HFFc6 (cell line): ENCODE measurements around the gene TMEM141. TPM values are rescaled to one million over a fixed set of nuclear protein-coding genes. Genes with fewer than 3 reads are reported as not detected.

Source experiments
- DNase-seq: peaks from one replicate; pipeline ENCODE4 v3.0.0-alpha.2; 2018
- H3K27ac Mint-ChIP-seq: 2 replicates; pipeline ENCODE4 v1.8.0; 2020; ENCODE audit warnings: mild to moderate bottlenecking, mixed read lengths
- H3K27me3 Mint-ChIP-seq: 2 replicates; pipeline ENCODE4 v1.8.0; 2021; ENCODE audit warnings: mild to moderate bottlenecking, moderate library complexity, mixed read lengths; ENCODE audit not compliant: insufficient read depth
- H3K36me3 Mint-ChIP-seq: 2 replicates; pipeline ENCODE4 v1.8.0; 2021; ENCODE audit warnings: low read depth, mixed read lengths
- H3K4me1 Mint-ChIP-seq: 2 replicates; pipeline ENCODE4 v1.8.0; 2020; ENCODE audit warnings: low read depth, mixed read lengths
- H3K4me3 Mint-ChIP-seq: 2 replicates; pipeline ENCODE4 v1.8.0; 2020; ENCODE audit warnings: mild to moderate bottlenecking, moderate library complexity, mixed read lengths
- H3K9me3 Mint-ChIP-seq: 2 replicates; pipeline ENCODE4 v1.8.0; 2020; ENCODE audit warnings: mild to moderate bottlenecking, mixed read lengths
- total RNA-seq, 6 experiments: library from RNA; stranded (reverse); fragmentation: NEBNext Ultra II Directional; extraction: Animal tissue kit (Norgen Biotek cat#: 25700); gene quantifications; 2 replicates in 1 of 6; 3 replicates in 5 of 6; pipeline ENCODE4 v1.2.3, GENCODE V29; 2021
- TF ChIP-seq, protein P1 (sequence below): fragments of 200-600 bp; sonication (generic); IDR thresholded peaks from 2 replicates; pipeline ENCODE4 v1.5.0; 2021; ENCODE audit warnings: antibody characterized with exemption, mild to moderate bottlenecking

Gene TMEM141
- total RNA-seq, 6 experiments from 2014 or later, result 46.1 to 62.2 (median 52.6) TPM

- no peak overlapping the region for H3K27ac Mint-ChIP-seq
Measured at GRCh38 chr9:136821826-136822544, 30.8 kb downstream of the TMEM141 start.

GRCh38 chr9:136823136-136824046, 32.2 kb downstream of the TMEM141 start:
- TF ChIP-seq, protein P1, sequence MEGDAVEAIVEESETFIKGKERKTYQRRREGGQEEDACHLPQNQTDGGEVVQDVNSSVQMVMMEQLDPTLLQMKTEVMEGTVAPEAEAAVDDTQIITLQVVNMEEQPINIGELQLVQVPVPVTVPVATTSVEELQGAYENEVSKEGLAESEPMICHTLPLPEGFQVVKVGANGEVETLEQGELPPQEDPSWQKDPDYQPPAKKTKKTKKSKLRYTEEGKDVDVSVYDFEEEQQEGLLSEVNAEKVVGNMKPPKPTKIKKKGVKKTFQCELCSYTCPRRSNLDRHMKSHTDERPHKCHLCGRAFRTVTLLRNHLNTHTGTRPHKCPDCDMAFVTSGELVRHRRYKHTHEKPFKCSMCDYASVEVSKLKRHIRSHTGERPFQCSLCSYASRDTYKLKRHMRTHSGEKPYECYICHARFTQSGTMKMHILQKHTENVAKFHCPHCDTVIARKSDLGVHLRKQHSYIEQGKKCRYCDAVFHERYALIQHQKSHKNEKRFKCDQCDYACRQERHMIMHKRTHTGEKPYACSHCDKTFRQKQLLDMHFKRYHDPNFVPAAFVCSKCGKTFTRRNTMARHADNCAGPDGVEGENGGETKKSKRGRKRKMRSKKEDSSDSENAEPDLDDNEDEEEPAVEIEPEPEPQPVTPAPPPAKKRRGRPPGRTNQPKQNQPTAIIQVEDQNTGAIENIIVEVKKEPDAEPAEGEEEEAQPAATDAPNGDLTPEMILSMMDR, result no peak
- H3K9me3 Mint-ChIP-seq, result no peaks in the 10 kb centered on the region
- DNase-seq, result no peak
- H3K27ac Mint-ChIP-seq, result no peak overlapping the region
- peaks cover 7% of the 10 kb centered on the region; the same call in 1 of the 2 replicates for H3K36me3 Mint-ChIP-seq
- H3K4me3 Mint-ChIP-seq, result no peak overlapping the region
- H3K27me3 Mint-ChIP-seq, result no peaks in the 10 kb centered on the region; the same call in 1 of the 2 replicates
- peaks cover 8% of the 10 kb centered on the region for H3K4me1 Mint-ChIP-seq

More at GRCh38 chr9:136821826-136822544, 30.8 kb downstream of the TMEM141 start:
- TF ChIP-seq, protein P1, result no peak
- Mint-ChIP-seq H3K36me3 (peaks cover 9% of the 10 kb centered on the region), H3K4me3 (no peak overlapping the region), H3K4me1 (peaks cover 8% of the 10 kb centered on the region), H3K27me3 (no peaks in the 10 kb centered on the region; the same call in 1 of the 2 replicates), H3K9me3 (no peaks in the 10 kb centered on the region)
- DNase-seq, result no peak

DNA sequence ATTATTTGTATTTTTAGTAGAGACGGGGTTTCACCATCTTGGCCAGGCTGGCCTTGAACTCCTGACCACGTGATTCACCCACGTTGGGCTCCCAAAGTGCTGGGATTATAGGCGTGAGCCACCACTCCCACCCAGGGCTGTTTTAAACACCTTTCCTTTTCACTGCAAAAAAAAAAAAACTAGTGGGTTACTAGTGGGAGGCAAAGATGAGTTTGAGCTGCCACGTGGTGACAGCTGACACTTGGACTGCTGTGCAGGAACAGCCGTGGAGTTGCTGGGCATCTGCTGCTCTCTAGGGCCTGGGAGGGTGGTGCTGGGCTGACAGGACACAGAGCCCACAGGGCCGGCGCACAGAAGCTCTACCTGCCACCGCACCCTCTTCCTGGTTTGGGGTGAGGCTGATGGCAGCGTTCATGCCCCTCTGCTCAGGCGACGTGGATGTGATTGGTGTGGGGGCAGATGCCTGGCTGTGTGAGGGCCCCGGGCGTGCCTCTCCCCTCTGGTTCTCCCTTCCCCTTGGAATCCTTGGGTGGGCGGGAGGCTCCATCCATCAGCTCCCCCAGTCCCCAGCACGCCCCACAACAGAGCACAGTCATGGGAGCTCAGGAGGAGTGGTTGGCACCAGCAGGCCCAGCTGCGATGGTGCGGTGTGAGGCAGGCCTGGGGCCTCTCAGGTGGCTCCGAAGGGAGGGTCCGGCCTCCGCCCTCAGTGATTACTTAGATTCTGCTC, 33.5 kb downstream of the TMEM141 start:
- no peak overlapping the region for H3K4me3 Mint-ChIP-seq
- H3K27ac Mint-ChIP-seq, result no peak overlapping the region
- no peaks in the 10 kb centered on the region; the same call in none of the 2 replicates for H3K27me3 Mint-ChIP-seq
- no peaks in the 10 kb centered on the region for H3K9me3 Mint-ChIP-seq
- DNase-seq, result no peak
- H3K36me3 Mint-ChIP-seq, result peaks cover 7% of the 10 kb centered on the region; the same call in 1 of the 2 replicates
- TF ChIP-seq, protein P1, result no peak
- peaks cover 8% of the 10 kb centered on the region for H3K4me1 Mint-ChIP-seq

DNA sequence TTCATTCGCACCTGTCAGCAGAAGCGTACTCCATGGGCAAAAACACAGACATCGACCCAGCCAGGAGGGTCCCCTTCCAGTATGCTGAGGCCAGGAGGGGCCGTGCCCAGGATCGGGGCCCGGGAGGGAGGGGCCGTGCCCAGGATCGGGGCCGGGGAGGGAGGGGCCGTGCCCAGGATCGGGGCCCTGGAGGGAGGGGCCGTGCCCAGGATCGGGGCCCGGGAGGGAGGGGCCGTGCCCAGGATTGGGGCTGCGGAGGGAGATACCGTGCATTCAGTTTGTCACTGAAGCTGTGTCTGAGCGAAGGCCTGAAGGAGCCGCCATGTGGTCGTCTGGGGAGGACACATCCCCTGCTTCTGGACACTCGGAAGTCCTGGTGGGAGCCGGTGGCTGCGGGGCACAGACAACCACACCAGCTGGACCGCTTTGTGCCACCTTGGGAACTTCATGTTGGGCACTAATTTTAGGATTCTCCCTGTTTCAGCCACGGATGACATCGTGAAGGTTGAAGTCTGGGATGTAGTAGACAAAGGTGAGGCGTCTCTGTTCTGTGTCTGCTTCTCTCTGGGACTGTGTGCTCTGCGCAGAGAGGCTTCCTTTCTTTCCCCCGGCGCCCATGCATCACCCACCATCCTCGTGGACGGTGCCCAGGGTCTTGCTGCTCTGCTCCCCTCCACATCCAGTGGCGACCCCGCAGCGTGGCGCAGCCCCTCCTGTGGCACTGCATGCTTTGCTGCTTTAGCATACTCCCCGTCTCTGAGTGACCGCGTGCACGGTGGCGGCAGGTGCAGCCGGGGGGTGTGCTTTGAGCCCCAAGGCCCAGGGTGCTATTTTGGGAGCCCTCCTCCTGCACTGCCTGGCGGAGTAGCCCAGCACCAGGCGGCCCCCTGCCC, 34.4 kb downstream of the TMEM141 start:
- H3K27ac Mint-ChIP-seq, result no peak overlapping the region
- peaks cover 6% of the 10 kb centered on the region; the same call in 1 of the 2 replicates for H3K36me3 Mint-ChIP-seq

More for the DNA sequence above, 34.4 kb downstream of the TMEM141 start:
- Mint-ChIP-seq H3K27me3 (no peaks in the 10 kb centered on the region; the same call in none of the 2 replicates), H3K4me1 (peaks cover 7% of the 10 kb centered on the region), H3K9me3 (no peaks in the 10 kb centered on the region), H3K4me3 (no peak overlapping the region)
- TF ChIP-seq, protein P1, result no peak
- DNase-seq, result no peak
